Panc1 (cell line): ENCODE measurements around the gene CMTM3. TPM values are rescaled to one million over a fixed set of nuclear protein-coding genes. Genes with fewer than 3 reads are reported as not detected.

Source experiments
- ATAC-seq: fragments of 200-7000 bp; cut with Tn5 transposase; 2 replicates; pipeline ENCODE4 v1.9.1; 2020; ENCODE audit warnings: mild to moderate bottlenecking, moderate library complexity
- BruUV-seq: library from RNA; stranded (reverse); fragments of 400-500 nt; replicated peaks from 2 replicates; lab custom pipeline; 2021; lab: Mats Ljungman, UMichigan
- CTCF ChIA-PET: fragments of 300-600 bp; sonication (Branson Sonifier 250); formaldehyde crosslinking; loops from one replicate; lab custom pipeline; 2022; ENCODE audit warnings: antibody characterized with exemption; lab: Charles Lee
- POLR2A ChIA-PET: fragments of 300-600 bp; sonication (Branson Sonifier 250); formaldehyde crosslinking; loops from one replicate; lab custom pipeline; 2022; ENCODE audit warnings: antibody characterized with exemption; lab: Charles Lee
- DNase-seq: peaks from one replicate; pipeline ENCODE4 v3.0.0-alpha.2; 2010; ENCODE audit warnings: low read depth, low spot score
- H3K27ac ChIP-seq: 2 replicates; pipeline ENCODE4 v1.5.1; 2011; ENCODE audit warnings: mild to moderate bottlenecking, low read length, inconsistent platforms
- H3K27me3 ChIP-seq: fragments of 200-500 bp; sonication (Bioruptor generic); 2 replicates; pipeline ENCODE4 v1.6.0; 2014; ENCODE audit warnings: low read length, inconsistent platforms; ENCODE audit not compliant: control insufficient read depth, insufficient read depth
- H3K36me3 ChIP-seq: fragments of 200-500 bp; sonication (Bioruptor generic); 2 replicates; pipeline ENCODE4 v1.5.1; 2014; ENCODE audit warnings: inconsistent platforms, mild to moderate bottlenecking, low read length, moderate library complexity; ENCODE audit not compliant: control insufficient read depth, insufficient read depth
- H3K4me1 ChIP-seq: 2 replicates; pipeline ENCODE4 v1.5.1; 2011; ENCODE audit warnings: inconsistent platforms, mild to moderate bottlenecking, low read length, moderate library complexity; ENCODE audit not compliant: control insufficient read depth, insufficient read depth
- H3K4me3 ChIP-seq, 2 experiments: 2 replicates each; pipeline ENCODE4 v1.5.1; 2011 to 2012; ENCODE audit warnings: low read depth in 2 of 2, low read length in 2 of 2, mild to moderate bottlenecking in 2 of 2, inconsistent platforms in 1 of 2, moderate library complexity in 1 of 2
- H3K9me3 ChIP-seq: fragments of 200-500 bp; sonication (Bioruptor generic); 2 replicates; pipeline ENCODE4 v1.5.1; 2014; ENCODE audit warnings: low read depth, mild to moderate bottlenecking, inconsistent platforms, low read length, moderate library complexity; ENCODE audit not compliant: control insufficient read depth, insufficient read depth
- CTCF ChIP-seq: fragments of 450-650 bp; IDR thresholded peaks from 2 replicates; pipeline ENCODE4 v1.5.1; 2017; ENCODE audit warnings: mild to moderate bottlenecking
- POLR2AphosphoS5 ChIP-seq: IDR thresholded peaks from 2 replicates; pipeline ENCODE4 v1.6.1; 2012; ENCODE audit warnings: mild to moderate bottlenecking, low read depth, low read length, moderate library complexity
- REST ChIP-seq, 2 experiments: IDR thresholded peaks; 2 replicates each; pipeline ENCODE4 v1.6.1; 2011 to 2012; ENCODE audit warnings: low read depth in 2 of 2, control low read depth in 1 of 2, low read length in 1 of 2, mild to moderate bottlenecking in 1 of 2, moderate library complexity in 1 of 2; ENCODE audit not compliant: insufficient read depth in 1 of 2
- SIN3A ChIP-seq: IDR thresholded peaks from 2 replicates; pipeline ENCODE4 v1.6.1; 2012; ENCODE audit warnings: low read depth, mild to moderate bottlenecking, low read length, moderate library complexity, borderline replicate concordance; ENCODE audit not compliant: insufficient read depth
- TCF7L2 ChIP-seq: IDR thresholded peaks from 2 replicates; pipeline ENCODE4 v1.6.1; 2011; ENCODE audit warnings: mild to moderate bottlenecking, low read depth, low read length, inconsistent platforms
- in situ Hi-C: cut with HindIII; loops from 2 replicates; pipeline ENCODE4 v1.10.0; 2016; ENCODE audit warnings: low sequenced_read_pairs, low pct_unique_long_range_greater_than_20kb
- intact Hi-C: fragments of 100-400 bp; cut with micrococcal nuclease; formaldehyde crosslinking; loops from one replicate; pipeline ENCODE4 v1.10.0; 2022; ENCODE audit not compliant: unreplicated experiment
- total RNA-seq: library from RNA; stranded (reverse); gene quantifications from one replicate; pipeline ENCODE4 v1.2.1, GENCODE V29; 2021; ENCODE audit not compliant: unreplicated experiment

CMTM3 gene
- total RNA-seq, 1 experiment from 2014 or later = 45.8 TPM

GRCh38 chr16:66617010-66617434, 12.5 kb downstream of the CMTM3 start:
- ATAC-seq = no peak
- TF ChIP-seq TCF7L2 (no peak), CTCF (no peak), POLR2AphosphoS5 (no peak), SIN3A (no peak), REST (IDR thresholded peaks at IDR 0.05; ENCODE audit: insufficient read depth in 1 of 2, low read depth in 2 of 2, low read length in 1 of 2) (no peak)
- no TSS peak for BruUV-seq
- Histone ChIP-seq H3K4me3 (no peak overlapping the region), H3K27me3 (no peaks in the 10 kb centered on the region), H3K27ac (peak overlapping the region; percentile 39; the same call in 1 of the 2 replicates), H3K36me3 (peaks cover 2% of the 10 kb centered on the region), H3K9me3 (no peaks in the 10 kb centered on the region), H3K4me1 (peaks cover 41% of the 10 kb centered on the region)
- ChIA-PET CTCF (no interaction called here), POLR2A (no interaction called here)
- intact Hi-C loops = no loop called here
- DNase-seq = no peak
- in situ Hi-C loops = no loop called here

- CTCF ChIA-PET = interaction anchor here (0.6 kb wide), 1 partner anchor 43 kb away, joined by 3 read pairs; no protein-coding TSS in a partner anchor
- no TSS peak for BruUV-seq
- Histone ChIP-seq H3K27me3 (no peaks in the 10 kb centered on the region), H3K36me3 (peaks cover 2% of the 10 kb centered on the region), H3K4me3 (no peak overlapping the region), H3K27ac (peak overlapping the region; percentile 51), H3K9me3 (no peaks in the 10 kb centered on the region), H3K4me1 (peaks cover 41% of the 10 kb centered on the region)
- DNase-seq (no peak), ATAC-seq (no peak)
- in situ Hi-C loops (no loop called here), intact Hi-C loops (no loop called here)
- POLR2A ChIA-PET = no interaction called here
- TF ChIP-seq POLR2AphosphoS5 (no peak), TCF7L2 (no peak), REST (IDR thresholded peaks at IDR 0.05; ENCODE audit: insufficient read depth in 1 of 2, low read depth in 2 of 2, low read length in 1 of 2) (no peak), SIN3A (no peak), CTCF (no peak)
Observed at GRCh38 chr16:66617728-66618127, 13.2 kb downstream of the CMTM3 start.
